ENCODE results near the gene SLC7A9. TPM values are rescaled to one million over a fixed set of nuclear protein-coding genes. Genes with fewer than 3 reads are reported as not detected.

SLC7A9 gene
- total RNA-seq, 2 donors from 2014 or later, result 0.28 TPM; not detected in 1

DNA sequence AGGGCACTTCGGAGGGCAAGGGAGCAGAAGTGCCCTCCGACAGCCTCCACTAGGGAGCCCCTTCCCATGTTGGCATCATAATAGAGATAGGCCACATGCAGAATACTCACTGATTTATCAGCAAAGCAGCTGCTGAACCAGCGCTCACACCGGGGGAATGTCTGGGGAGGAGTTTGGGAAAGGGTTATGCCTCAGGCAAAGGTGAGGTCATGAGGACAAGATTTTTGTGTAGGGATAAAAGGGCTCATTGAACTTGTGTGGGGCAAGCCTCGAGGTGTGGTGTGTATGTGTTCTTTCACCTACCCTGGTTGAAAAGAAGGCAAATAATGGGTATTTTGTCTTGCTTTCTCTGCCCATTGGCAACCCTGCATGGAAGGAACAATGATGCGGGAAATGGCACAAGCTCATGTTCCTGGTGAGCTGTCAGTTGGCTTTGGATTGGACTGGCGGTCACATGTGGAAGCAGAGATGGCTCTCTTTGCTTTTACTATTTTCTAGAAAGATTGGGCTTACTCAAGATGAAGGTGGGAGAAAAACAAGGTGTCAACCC lies 39.1 kb upstream of the SLC7A9 start:
- TF ChIP-seq CTCF (IDR thresholded peaks at IDR 0.05) (no peak), POLR2AphosphoS5 (IDR thresholded peaks at IDR 0.05) (no peak), POLR2A (IDR thresholded peaks at IDR 0.05) (no peak)
- Histone ChIP-seq H3K27ac (no peak overlapping the region), H3K36me3 (no peaks in the 10 kb centered on the region), H3K9me3 (no peaks in the 10 kb centered on the region), H3K4me3 (no peak overlapping the region), H3K4me1 (replicated peaks) (no peaks in the 10 kb centered on the region), H3K27me3 (replicated peaks; ENCODE audit: insufficient read depth) (no peaks in the 10 kb centered on the region)
- WGBS, result 89% methylated on average over 7 of the region's 7 CpGs
- intact Hi-C loops (cut with DNase I), result no loop called here
- DNase-seq (ENCODE audit: low spot score), result no peak

DNA sequence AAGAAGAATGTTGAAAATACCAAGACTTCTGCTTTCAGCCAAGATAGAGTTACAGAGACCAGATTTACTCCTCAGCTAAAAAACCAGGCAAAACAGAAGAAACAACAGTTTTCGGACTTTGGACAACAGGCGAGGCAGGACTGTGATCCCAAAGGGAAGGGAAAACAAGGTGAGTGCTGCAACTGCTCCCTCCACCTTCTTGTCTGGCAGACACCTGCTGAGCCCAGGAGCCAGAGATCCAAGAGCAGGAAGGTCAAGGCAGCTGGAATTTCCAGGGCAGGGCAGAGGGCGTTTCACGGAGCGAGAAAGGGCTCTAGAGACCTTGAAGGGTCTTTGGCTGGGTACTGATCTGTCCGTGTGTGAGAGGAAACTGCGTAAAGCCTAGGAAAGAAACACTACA lies 32.9 kb upstream of the SLC7A9 start:
- intact Hi-C loops (cut with DNase I), result no loop called here
- no peak overlapping the region for H3K27ac ChIP-seq
- no peak overlapping the region for H3K4me3 ChIP-seq
- TF ChIP-seq POLR2AphosphoS5 (IDR thresholded peaks at IDR 0.05) (no peak), CTCF (IDR thresholded peaks at IDR 0.05) (no peak), POLR2A (IDR thresholded peaks at IDR 0.05) (no peak)
- H3K9me3 ChIP-seq, result no peaks in the 10 kb centered on the region
- no peak for DNase-seq (ENCODE audit: low spot score)
- 91% methylated on average over 7 of the region's 7 CpGs for WGBS
- H3K4me1 ChIP-seq (replicated peaks), result no peaks in the 10 kb centered on the region
- no peaks in the 10 kb centered on the region for H3K27me3 ChIP-seq (replicated peaks; ENCODE audit: insufficient read depth)
- no peaks in the 10 kb centered on the region for H3K36me3 ChIP-seq

- H3K4me3 ChIP-seq, result no peak overlapping the region
- no peak for DNase-seq (ENCODE audit: low spot score)
- intact Hi-C loops (cut with DNase I), result no loop called here
- no peaks in the 10 kb centered on the region for H3K9me3 ChIP-seq
- 79% methylated on average over 5 of the region's 5 CpGs for whole genome bisulfite sequencing
- no peaks in the 10 kb centered on the region for H3K4me1 ChIP-seq (replicated peaks)
- no peak overlapping the region for H3K27ac ChIP-seq
- no peak for TF ChIP-seq POLR2AphosphoS5 (IDR thresholded peaks at IDR 0.05)
- no peak for TF ChIP-seq POLR2A (IDR thresholded peaks at IDR 0.05)
- no peak for TF ChIP-seq CTCF (IDR thresholded peaks at IDR 0.05)
- H3K36me3 ChIP-seq, result no peaks in the 10 kb centered on the region
- H3K27me3 ChIP-seq (replicated peaks; ENCODE audit: insufficient read depth), result no peaks in the 10 kb centered on the region
Measured at GRCh38 chr19:32901504-32902161, 32.1 kb upstream of the SLC7A9 start.

GRCh38 chr19:32896516-32897214 lies 27.1 kb upstream of the SLC7A9 start:
- no peaks in the 10 kb centered on the region for H3K4me1 ChIP-seq (replicated peaks)
- TF ChIP-seq POLR2AphosphoS5 (IDR thresholded peaks at IDR 0.05) (no peak), POLR2A (IDR thresholded peaks at IDR 0.05) (no peak), CTCF (IDR thresholded peaks at IDR 0.05) (no peak)
- WGBS, result 88% methylated on average over 1 of the region's 1 CpG
- no peaks in the 10 kb centered on the region for H3K9me3 ChIP-seq
- intact Hi-C loops (cut with DNase I), result no loop called here
- DNase-seq (ENCODE audit: low spot score), result no peak
- H3K27me3 ChIP-seq (replicated peaks; ENCODE audit: insufficient read depth), result no peaks in the 10 kb centered on the region
- H3K36me3 ChIP-seq, result no peaks in the 10 kb centered on the region
- H3K27ac ChIP-seq, result no peak overlapping the region
- H3K4me3 ChIP-seq, result no peak overlapping the region
